GM12878 (cell line): ENCODE results near the gene DLX3. TPM values are rescaled to one million over a fixed set of nuclear protein-coding genes. Genes with fewer than 3 reads are reported as not detected.

ENCODE experiments used
- BHLHE40 ChIP-seq, 2 experiments: fragments of 450-650 bp in 1 of 2; IDR thresholded peaks; 2 replicates each; pipeline ENCODE4 v1.6.1; 2011 to 2017; ENCODE audit warnings: low read depth in 2 of 2, borderline replicate concordance in 1 of 2, improper control_type of control experiment in 1 of 2, low read length in 1 of 2, mild to moderate bottlenecking in 1 of 2
- CBX5 ChIP-seq: sonication (generic); IDR thresholded peaks from 2 replicates; pipeline ENCODE4 v1.6.1; 2016; ENCODE audit warnings: low read depth, moderate library complexity, mild to moderate bottlenecking, inconsistent platforms
- EP300 ChIP-seq, 2 experiments: fragments of 150-350 bp in 1 of 2; IDR thresholded peaks; 2 replicates each; pipeline ENCODE4 v1.6.1; 2011 to 2012; ENCODE audit warnings: low read depth in 2 of 2, low read length in 2 of 2, borderline replicate concordance in 1 of 2, improper control_type of control experiment in 1 of 2, inconsistent platforms in 1 of 2; ENCODE audit not compliant: control insufficient read depth in 1 of 2
- ESRRA ChIP-seq: IDR thresholded peaks from 2 replicates; pipeline ENCODE4 v1.6.1; 2012; ENCODE audit warnings: mild to moderate bottlenecking, low read length, improper control_type of control experiment
- KDM1A ChIP-seq: fragments of 200-600 bp; sonication (generic); IDR thresholded peaks from 2 replicates; pipeline ENCODE4 v1.6.1; 2016; ENCODE audit warnings: borderline replicate concordance
- NR2C1 ChIP-seq: fragments of 450-650 bp; IDR thresholded peaks from 2 replicates; pipeline ENCODE4 v1.6.1; 2017; ENCODE audit warnings: antibody characterized with exemption, mild to moderate bottlenecking, moderate library complexity
- NR2F1 ChIP-seq: fragments of 450-650 bp; conservative IDR thresholded peaks from 2 replicates; pipeline ENCODE4 v1.6.1; 2017; ENCODE audit warnings: mild to moderate bottlenecking
- PML ChIP-seq: IDR thresholded peaks from 2 replicates; pipeline ENCODE4 v1.6.1; 2012; ENCODE audit warnings: low read length, inconsistent platforms
- RELA ChIP-seq: fragments of 450-650 bp; IDR thresholded peaks from 2 replicates; pipeline ENCODE4 v1.8.0; 2014; ENCODE audit warnings: borderline replicate concordance; ENCODE audit not compliant: partially characterized antibody
- REST ChIP-seq: IDR thresholded peaks from 2 replicates; pipeline ENCODE4 v1.6.1; 2012; ENCODE audit warnings: mild to moderate bottlenecking, low read depth, low read length
- SMC3 ChIP-seq: IDR thresholded peaks from 2 replicates; pipeline ENCODE4 v1.6.1; 2011; ENCODE audit warnings: low read length, improper control_type of control experiment, borderline replicate concordance
- SPI1 ChIP-seq: IDR thresholded peaks from 2 replicates; pipeline ENCODE4 v1.6.1; 2011; ENCODE audit warnings: low read depth, mild to moderate bottlenecking, low read length, moderate library complexity, borderline replicate concordance; ENCODE audit not compliant: insufficient read depth
- USF2 ChIP-seq: IDR thresholded peaks from 2 replicates; pipeline ENCODE4 v1.6.1; 2011; ENCODE audit warnings: low read depth, low read length, improper control_type of control experiment, borderline replicate concordance
- ZNF24 ChIP-seq: fragments of 450-650 bp; IDR thresholded peaks from 2 replicates; pipeline ENCODE4 v1.6.1; 2017; ENCODE audit warnings: antibody characterized with exemption, mild to moderate bottlenecking
- polyA plus RNA-seq, 11 experiments: library from polyadenylated mRNA; depleted of rRNA in 4 of 11; unstranded in 6 of 11; stranded (reverse) in 5 of 11; fragments of >200 nt; fragmentation: Nextera tagmentation in 4 of 11; fragmentation: Illumina TruSeq in 1 of 11; extraction: Ambion mirVana in 4 of 11; extraction: Trizol in 1 of 11; gene quantifications; 1 replicate in 1 of 11; 2 replicates in 10 of 11; pipeline versions ENCODE4 v1.2.1 to v1.2.3, GENCODE V29; 2011 to 2016; ENCODE audit warnings: inconsistent platforms in 2 of 11, missing spikeins in 2 of 11, low read depth in 1 of 11
- total RNA-seq, 4 experiments: library from RNA; depleted of rRNA in 3 of 4; stranded (reverse); fragments of >200 nt in 3 of 4; fragmentation: Illumina TruSeq in 1 of 4; extraction: Trizol in 1 of 4; gene quantifications; 2 replicates each; pipeline versions ENCODE4 v1.2.1 to v1.2.3, GENCODE V29; 2013 to 2021
- TF ChIP-seq, protein P1 (sequence below): fragments of 450-650 bp; IDR thresholded peaks from 2 replicates; pipeline ENCODE4 v1.6.1; 2017; ENCODE audit warnings: low read depth, mild to moderate bottlenecking, moderate library complexity
- TF ChIP-seq, protein P2 (sequence below): IDR thresholded peaks from 2 replicates; pipeline ENCODE4 v1.6.1; 2012; ENCODE audit warnings: low read depth, low read length, improper control_type of control experiment
- TF ChIP-seq, protein P3 (sequence below): fragments of 450-650 bp; IDR thresholded peaks from 2 replicates; pipeline ENCODE4 v1.6.1; 2018; ENCODE audit warnings: mild to moderate bottlenecking, low read depth, moderate library complexity; ENCODE audit not compliant: partially characterized antibody

The DLX3 gene
- total and polyA plus RNA-seq, 10 of the 15 experiments (the other 5 are each of a cell fraction or from before 2014, with no cell fraction given), result not detected

- 0 out of 4 replicates have a peak, but pooled peaks of 1 of the 2 experiments have one; percentile 19 for TF ChIP-seq BHLHE40 (IDR thresholded peaks at IDR 0.05; ENCODE audit: borderline replicate concordance in 1 of 2, low read depth in 2 of 2, low read length in 1 of 2)
- TF ChIP-seq CBX5, result no peak
- TF ChIP-seq, protein P1, sequence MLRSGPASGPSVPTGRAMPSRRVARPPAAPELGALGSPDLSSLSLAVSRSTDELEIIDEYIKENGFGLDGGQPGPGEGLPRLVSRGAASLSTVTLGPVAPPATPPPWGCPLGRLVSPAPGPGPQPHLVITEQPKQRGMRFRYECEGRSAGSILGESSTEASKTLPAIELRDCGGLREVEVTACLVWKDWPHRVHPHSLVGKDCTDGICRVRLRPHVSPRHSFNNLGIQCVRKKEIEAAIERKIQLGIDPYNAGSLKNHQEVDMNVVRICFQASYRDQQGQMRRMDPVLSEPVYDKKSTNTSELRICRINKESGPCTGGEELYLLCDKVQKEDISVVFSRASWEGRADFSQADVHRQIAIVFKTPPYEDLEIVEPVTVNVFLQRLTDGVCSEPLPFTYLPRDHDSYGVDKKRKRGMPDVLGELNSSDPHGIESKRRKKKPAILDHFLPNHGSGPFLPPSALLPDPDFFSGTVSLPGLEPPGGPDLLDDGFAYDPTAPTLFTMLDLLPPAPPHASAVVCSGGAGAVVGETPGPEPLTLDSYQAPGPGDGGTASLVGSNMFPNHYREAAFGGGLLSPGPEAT, result no peak
- no peak for TF ChIP-seq RELA
- TF ChIP-seq ESRRA, result no peak
- no peak for TF ChIP-seq NR2C1
- no peak for TF ChIP-seq SPI1
- TF ChIP-seq, protein P2, sequence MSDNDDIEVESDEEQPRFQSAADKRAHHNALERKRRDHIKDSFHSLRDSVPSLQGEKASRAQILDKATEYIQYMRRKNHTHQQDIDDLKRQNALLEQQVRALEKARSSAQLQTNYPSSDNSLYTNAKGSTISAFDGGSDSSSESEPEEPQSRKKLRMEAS, result no peak
- TF ChIP-seq, protein P3, sequence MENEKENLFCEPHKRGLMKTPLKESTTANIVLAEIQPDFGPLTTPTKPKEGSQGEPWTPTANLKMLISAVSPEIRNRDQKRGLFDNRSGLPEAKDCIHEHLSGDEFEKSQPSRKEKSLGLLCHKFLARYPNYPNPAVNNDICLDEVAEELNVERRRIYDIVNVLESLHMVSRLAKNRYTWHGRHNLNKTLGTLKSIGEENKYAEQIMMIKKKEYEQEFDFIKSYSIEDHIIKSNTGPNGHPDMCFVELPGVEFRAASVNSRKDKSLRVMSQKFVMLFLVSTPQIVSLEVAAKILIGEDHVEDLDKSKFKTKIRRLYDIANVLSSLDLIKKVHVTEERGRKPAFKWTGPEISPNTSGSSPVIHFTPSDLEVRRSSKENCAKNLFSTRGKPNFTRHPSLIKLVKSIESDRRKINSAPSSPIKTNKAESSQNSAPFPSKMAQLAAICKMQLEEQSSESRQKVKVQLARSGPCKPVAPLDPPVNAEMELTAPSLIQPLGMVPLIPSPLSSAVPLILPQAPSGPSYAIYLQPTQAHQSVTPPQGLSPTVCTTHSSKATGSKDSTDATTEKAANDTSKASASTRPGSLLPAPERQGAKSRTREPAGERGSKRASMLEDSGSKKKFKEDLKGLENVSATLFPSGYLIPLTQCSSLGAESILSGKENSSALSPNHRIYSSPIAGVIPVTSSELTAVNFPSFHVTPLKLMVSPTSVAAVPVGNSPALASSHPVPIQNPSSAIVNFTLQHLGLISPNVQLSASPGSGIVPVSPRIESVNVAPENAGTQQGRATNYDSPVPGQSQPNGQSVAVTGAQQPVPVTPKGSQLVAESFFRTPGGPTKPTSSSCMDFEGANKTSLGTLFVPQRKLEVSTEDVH, result no peak
- no peak for TF ChIP-seq EP300 (IDR thresholded peaks at IDR 0.05; ENCODE audit: borderline replicate concordance in 1 of 2, control insufficient read depth in 1 of 2, low read depth in 2 of 2, low read length in 2 of 2)
- TF ChIP-seq ZNF24, result no peak
- no peak for TF ChIP-seq PML
- peak; percentile 82 for TF ChIP-seq SMC3
- TF ChIP-seq USF2, result no peak
- TF ChIP-seq REST, result no peak
- no peak for TF ChIP-seq KDM1A
- no peak for TF ChIP-seq NR2F1
These were observed 1.7 kb upstream of the DLX3 start (continued) for GRCh38 chr17:49996495-49997300.
